Smooth muscle cell (in vitro differentiated cells): Measurements from ENCODE around the gene ATP13A1. TPM values are rescaled to one million over a fixed set of nuclear protein-coding genes. Genes with fewer than 3 reads are reported as not detected.

Experiments used
- DNase-seq: peaks from one replicate; lab custom pipeline; 2025; ENCODE audit not compliant: unreplicated experiment; lab: John Stamatoyannopoulos, UW
- H2AFZ ChIP-seq: fragments of 200-600 bp; sonication (generic); 2 replicates; pipeline ENCODE4 v1.6.0; 2016; ENCODE audit warnings: antibody characterized with exemption, low read depth, mild to moderate bottlenecking
- H3F3A ChIP-seq: fragments of 200-600 bp; sonication (generic); 2 replicates; pipeline ENCODE4 v1.6.0; 2017; ENCODE audit warnings: antibody characterized with exemption, low read depth
- H3K27ac ChIP-seq: fragments of 200-600 bp; sonication (generic); 2 replicates; pipeline ENCODE4 v1.5.1; 2016; ENCODE audit warnings: low read depth, mild to moderate bottlenecking
- H3K27me3 ChIP-seq: fragments of 200-600 bp; sonication (generic); 2 replicates; pipeline ENCODE4 v1.6.1; 2016; ENCODE audit warnings: low read depth, mild to moderate bottlenecking
- H3K36me3 ChIP-seq: fragments of 200-600 bp; sonication (generic); 2 replicates; pipeline ENCODE4 v1.5.1; 2016; ENCODE audit warnings: low read depth
- H3K4me1 ChIP-seq: fragments of 200-600 bp; sonication (generic); 2 replicates; pipeline ENCODE4 v1.5.1; 2016; ENCODE audit warnings: low read depth
- H3K4me2 ChIP-seq: fragments of 200-600 bp; sonication (generic); 2 replicates; pipeline ENCODE4 v1.6.0; 2016; ENCODE audit warnings: mild to moderate bottlenecking
- H3K4me3 ChIP-seq: fragments of 200-600 bp; sonication (generic); 2 replicates; pipeline ENCODE4 v1.5.1; 2016; ENCODE audit warnings: mild to moderate bottlenecking
- H3K79me2 ChIP-seq: fragments of 200-600 bp; sonication (generic); 2 replicates; pipeline ENCODE4 v1.6.0; 2016; ENCODE audit warnings: low read depth, mild to moderate bottlenecking
- H3K9ac ChIP-seq: fragments of 200-600 bp; sonication (generic); 2 replicates; pipeline ENCODE4 v1.6.0; 2016; ENCODE audit warnings: low read depth
- H3K9me3 ChIP-seq: fragments of 200-600 bp; sonication (generic); replicated peaks from 2 replicates; pipeline ENCODE4 v1.5.1; 2016; ENCODE audit warnings: low read depth
- H4K20me1 ChIP-seq: fragments of 200-600 bp; sonication (generic); 2 replicates; pipeline ENCODE4 v1.6.0; 2016; ENCODE audit warnings: low read depth
- WGBS: methylation state at CpG from one replicate; pipeline ENCODE4 v1.1.7; 2016; ENCODE audit warnings: low lambda C conversion rate; 5-methylcytosine and 5-hydroxymethylcytosine counted together
- polyA plus RNA-seq: library from polyadenylated mRNA; unstranded; fragments of >200 nt; fragmentation: Nextera tagmentation; extraction: Ambion mirVana; gene quantifications from 2 replicates; pipeline ENCODE4 v1.2.1, GENCODE V29; 2016
- total RNA-seq: library from RNA; depleted of rRNA; stranded (reverse); fragments of >200 nt; gene quantifications from 2 replicates; pipeline ENCODE4 v1.2.3, GENCODE V29; 2014
- TF ChIP-seq, protein P1 (sequence below): fragments of 200-600 bp; sonication (generic); IDR thresholded peaks from 2 replicates; pipeline ENCODE4 v1.5.1; 2017; ENCODE audit warnings: borderline replicate concordance, mild to moderate bottlenecking, antibody characterized with exemption; ENCODE audit not compliant: insufficient read depth, poor library complexity, severe bottlenecking

ATP13A1 gene
- total and polyA plus RNA-seq, 2 experiments from 2014 or later, result 48.1 to 51.4 TPM

DNA sequence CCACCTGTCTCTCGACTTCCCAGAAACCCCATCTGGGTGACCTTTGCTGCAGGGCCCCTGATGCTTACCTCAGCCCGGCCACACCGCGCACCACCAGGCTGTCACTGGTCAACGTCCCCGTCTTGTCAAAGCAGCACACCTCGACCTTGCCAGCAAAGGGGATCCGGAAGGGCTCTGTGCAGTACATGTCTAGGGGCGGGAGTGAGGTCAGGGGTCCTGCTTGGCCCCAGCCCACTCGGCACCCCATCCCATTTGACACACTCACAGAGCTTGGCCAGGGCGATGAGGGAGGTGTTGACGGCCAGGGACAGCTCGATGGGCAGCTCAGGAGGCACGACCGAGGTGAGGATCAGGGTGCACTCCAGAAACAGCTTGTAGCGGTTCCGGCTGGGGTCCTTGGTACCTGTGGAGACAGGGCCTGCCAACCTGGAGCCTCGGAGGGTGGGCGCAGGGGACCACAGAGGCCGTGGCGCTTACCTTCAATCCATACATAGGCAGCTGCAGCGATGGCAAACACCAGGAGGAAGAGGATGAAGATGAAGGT, 8.4 kb downstream of the ATP13A1 start:
- TF ChIP-seq, protein P1, sequence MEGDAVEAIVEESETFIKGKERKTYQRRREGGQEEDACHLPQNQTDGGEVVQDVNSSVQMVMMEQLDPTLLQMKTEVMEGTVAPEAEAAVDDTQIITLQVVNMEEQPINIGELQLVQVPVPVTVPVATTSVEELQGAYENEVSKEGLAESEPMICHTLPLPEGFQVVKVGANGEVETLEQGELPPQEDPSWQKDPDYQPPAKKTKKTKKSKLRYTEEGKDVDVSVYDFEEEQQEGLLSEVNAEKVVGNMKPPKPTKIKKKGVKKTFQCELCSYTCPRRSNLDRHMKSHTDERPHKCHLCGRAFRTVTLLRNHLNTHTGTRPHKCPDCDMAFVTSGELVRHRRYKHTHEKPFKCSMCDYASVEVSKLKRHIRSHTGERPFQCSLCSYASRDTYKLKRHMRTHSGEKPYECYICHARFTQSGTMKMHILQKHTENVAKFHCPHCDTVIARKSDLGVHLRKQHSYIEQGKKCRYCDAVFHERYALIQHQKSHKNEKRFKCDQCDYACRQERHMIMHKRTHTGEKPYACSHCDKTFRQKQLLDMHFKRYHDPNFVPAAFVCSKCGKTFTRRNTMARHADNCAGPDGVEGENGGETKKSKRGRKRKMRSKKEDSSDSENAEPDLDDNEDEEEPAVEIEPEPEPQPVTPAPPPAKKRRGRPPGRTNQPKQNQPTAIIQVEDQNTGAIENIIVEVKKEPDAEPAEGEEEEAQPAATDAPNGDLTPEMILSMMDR, result no peak
- H3K9ac ChIP-seq, result no peak overlapping the region
- H3K27ac ChIP-seq, result no peak overlapping the region
- no peak overlapping the region for H2AFZ ChIP-seq
- no peaks in the 10 kb centered on the region for H3K9me3 ChIP-seq
- 99% methylated on average over 22 of the region's 22 CpGs for WGBS
- H4K20me1 ChIP-seq, result peaks cover 7% of the 10 kb centered on the region
- H3K4me2 ChIP-seq, result no peak overlapping the region
- no peaks in the 10 kb centered on the region for H3K27me3 ChIP-seq
- peaks cover 3% of the 10 kb centered on the region for H3K79me2 ChIP-seq
- no peaks in the 10 kb centered on the region for H3F3A ChIP-seq
- no peak overlapping the region for H3K4me3 ChIP-seq
- no peak for DNase-seq
- no peaks in the 10 kb centered on the region for H3K36me3 ChIP-seq
- no peaks in the 10 kb centered on the region for H3K4me1 ChIP-seq

DNA sequence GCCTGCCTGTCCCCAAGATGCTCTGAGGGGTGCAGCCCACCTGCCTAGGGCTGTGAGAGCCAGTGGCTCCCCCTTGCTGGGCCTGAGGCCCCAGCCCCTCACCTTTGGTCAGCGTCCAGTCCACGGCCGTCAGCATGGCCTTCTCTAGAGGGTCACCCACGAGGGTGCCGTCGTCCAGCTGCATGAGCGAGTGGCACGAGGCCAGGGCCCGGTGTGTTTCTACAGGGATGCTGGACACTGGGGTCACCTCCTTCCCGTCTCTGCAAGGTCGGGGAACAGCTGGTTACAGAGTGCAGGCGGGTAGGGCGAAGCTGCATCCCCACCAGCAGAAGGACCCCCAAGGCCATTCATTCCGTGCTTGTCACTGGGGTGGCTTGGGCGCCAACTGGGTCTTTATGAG, 9.0 kb downstream of the ATP13A1 start:
- Histone ChIP-seq H4K20me1 (peaks cover under 1% of the 10 kb centered on the region), H3K9ac (no peak overlapping the region), H2AFZ (no peak overlapping the region), H3K27ac (no peak overlapping the region), H3K27me3 (no peaks in the 10 kb centered on the region), H3F3A (no peaks in the 10 kb centered on the region), H3K4me3 (no peak overlapping the region), H3K9me3 (no peaks in the 10 kb centered on the region), H3K36me3 (no peaks in the 10 kb centered on the region), H3K4me1 (no peaks in the 10 kb centered on the region), H3K4me2 (no peak overlapping the region), H3K79me2 (no peaks in the 10 kb centered on the region)
- no peak for DNase-seq
- 96% methylated on average over 12 of the region's 15 CpGs for WGBS
- TF ChIP-seq, protein P1, result no peak

DNA sequence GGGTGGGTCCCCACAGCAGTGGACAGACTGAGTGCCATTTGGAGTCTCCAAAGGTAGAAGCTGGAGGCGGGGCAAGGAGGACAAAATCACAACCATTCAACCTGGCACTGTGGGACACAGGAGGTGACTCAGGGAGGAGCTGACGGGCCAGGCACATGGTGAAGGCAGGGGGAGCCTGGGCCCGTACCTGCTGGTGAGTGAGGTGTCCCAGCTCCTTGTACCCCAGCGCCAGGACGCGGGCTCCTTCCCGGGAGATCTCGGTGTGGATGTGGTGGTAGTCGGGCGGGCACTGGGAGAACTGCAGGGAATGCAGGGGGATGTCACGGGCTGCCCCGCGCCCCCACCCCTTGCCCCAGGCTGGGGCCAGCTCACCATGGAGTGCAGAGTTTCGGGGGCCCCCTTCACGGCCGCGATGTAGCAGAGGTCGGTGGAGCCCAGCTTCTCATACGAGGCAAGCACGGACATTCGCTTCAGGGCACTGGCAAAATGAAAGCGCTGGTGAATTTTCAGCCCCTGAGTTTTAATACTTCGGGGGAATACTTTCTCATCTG, 9.8 kb downstream of the ATP13A1 start:
- no peaks in the 10 kb centered on the region for H3F3A ChIP-seq

More for the DNA sequence above, 9.8 kb downstream of the ATP13A1 start:
- no peak for DNase-seq
- H4K20me1 ChIP-seq, result no peaks in the 10 kb centered on the region
- no peaks in the 10 kb centered on the region for H3K27me3 ChIP-seq
- WGBS, result 99% methylated on average over 23 of the region's 23 CpGs
- H3K4me2 ChIP-seq, result no peak overlapping the region
- H3K4me1 ChIP-seq, result no peaks in the 10 kb centered on the region
- no peak overlapping the region for H3K27ac ChIP-seq
- H2AFZ ChIP-seq, result no peak overlapping the region
- H3K9ac ChIP-seq, result no peak overlapping the region
- TF ChIP-seq, protein P1, result no peak
- no peak overlapping the region for H3K4me3 ChIP-seq
- no peaks in the 10 kb centered on the region for H3K36me3 ChIP-seq
- no peaks in the 10 kb centered on the region for H3K9me3 ChIP-seq
- no peaks in the 10 kb centered on the region for H3K79me2 ChIP-seq
